Mesendoderm (in vitro differentiated cells): ENCODE data around the gene ARL5C.

Experiments
- DNase-seq: peaks from one replicate; pipeline ENCODE4 v3.0.0; 2013
- H2AK5ac ChIP-seq: 2 replicates; pipeline ENCODE4 v1.6.1; 2013; ENCODE audit warnings: low read length, inconsistent platforms
- H2BK120ac ChIP-seq: 2 replicates; pipeline ENCODE4 v1.6.1; 2013; ENCODE audit warnings: low read depth, mild to moderate bottlenecking, low read length, moderate library complexity, mixed read lengths
- H2BK15ac ChIP-seq: replicated peaks from 2 replicates; pipeline ENCODE4 v1.6.1; 2013; ENCODE audit warnings: low read depth, mild to moderate bottlenecking, moderate library complexity
- H2BK5ac ChIP-seq: 2 replicates; pipeline ENCODE4 v1.6.1; 2013; ENCODE audit warnings: low read length, inconsistent platforms
- H3K18ac ChIP-seq: 2 replicates; pipeline ENCODE4 v1.6.1; 2013; ENCODE audit warnings: mild to moderate bottlenecking, low read length, mixed read lengths
- H3K23ac ChIP-seq: one replicate; pipeline ENCODE4 v1.6.1; 2013; ENCODE audit warnings: low read length
- H3K27ac ChIP-seq: 2 replicates; pipeline ENCODE4 v1.5.1; 2013; ENCODE audit warnings: low read depth, mild to moderate bottlenecking, inconsistent platforms, low read length, moderate library complexity
- H3K27me3 ChIP-seq: 2 replicates; pipeline ENCODE4 v1.6.1; 2013; ENCODE audit warnings: low read length, control low read depth, mild to moderate bottlenecking, inconsistent platforms; ENCODE audit not compliant: insufficient read depth, poor library complexity
- H3K36me3 ChIP-seq: 2 replicates; pipeline ENCODE4 v1.6.1; 2013; ENCODE audit warnings: low read length, inconsistent platforms; ENCODE audit not compliant: control insufficient read depth, insufficient read depth
- H3K4ac ChIP-seq: one replicate; pipeline ENCODE4 v1.6.1; 2013; ENCODE audit warnings: low read depth, mild to moderate bottlenecking, low read length, moderate library complexity
- H3K4me1 ChIP-seq: 2 replicates; pipeline ENCODE4 v1.6.1; 2013; ENCODE audit warnings: low read depth, low read length, inconsistent platforms; ENCODE audit not compliant: control insufficient read depth
- H3K4me2 ChIP-seq: 2 replicates; pipeline ENCODE4 v1.6.1; 2013; ENCODE audit warnings: low read length
- H3K4me3 ChIP-seq: 2 replicates; pipeline ENCODE4 v1.5.1; 2013; ENCODE audit warnings: mild to moderate bottlenecking, low read length
- H3K56ac ChIP-seq: one replicate; pipeline ENCODE4 v1.6.1; 2013; ENCODE audit warnings: low read length
- H3K79me1 ChIP-seq: 2 replicates; pipeline ENCODE4 v1.6.1; 2013; ENCODE audit warnings: low read length, inconsistent platforms
- H3K79me2 ChIP-seq: 2 replicates; pipeline ENCODE4 v1.6.1; 2013; ENCODE audit warnings: mild to moderate bottlenecking, low read length; ENCODE audit not compliant: control insufficient read depth, insufficient read depth
- H3K9ac ChIP-seq: 2 replicates; pipeline ENCODE4 v1.6.1; 2013; ENCODE audit warnings: low read length, inconsistent platforms
- H4K5ac ChIP-seq: one replicate; pipeline ENCODE4 v1.6.1; 2013; ENCODE audit warnings: low read length
- H4K8ac ChIP-seq: one replicate; pipeline ENCODE4 v1.6.1; 2013; ENCODE audit warnings: low read depth, mild to moderate bottlenecking, control low read depth, low read length, moderate library complexity
- WGBS: extraction: QIAGEN DNeasy Blood & Tissue Kit; methylation state at CpG from one replicate; pipeline ENCODE4 v1.1.7; 2013; ENCODE audit warnings: low lambda C conversion rate, missing lambda C conversion rate; ENCODE audit not compliant: insufficient coverage; ENCODE audit errors: extremely low coverage; 5-methylcytosine and 5-hydroxymethylcytosine counted together

Gene ARL5C

GRCh38 chr17:39147221-39148185 is 18.5 kb downstream of the ARL5C start:
- WGBS, result no CpG with 5 or more reads among the region's 13 CpGs

GRCh38 chr17:39146273-39146672 is 19.7 kb downstream of the ARL5C start:
- Histone ChIP-seq H3K9ac (no peak overlapping the region), H2AK5ac (no peak overlapping the region), H2BK5ac (no peak overlapping the region), H4K8ac (no peak overlapping the region), H3K79me2 (no peaks in the 10 kb centered on the region), H3K79me1 (no peaks in the 10 kb centered on the region), H3K56ac (no peak overlapping the region), H3K4me3 (no peak overlapping the region), H3K4me1 (no peaks in the 10 kb centered on the region), H3K36me3 (no peaks in the 10 kb centered on the region), H4K5ac (no peak overlapping the region), H3K4ac (no peak overlapping the region), H2BK120ac (no peak overlapping the region), H3K23ac (no peak overlapping the region), H3K18ac (no peak overlapping the region), H3K27ac (no peak overlapping the region), H3K4me2 (no peak overlapping the region), H3K27me3 (peaks cover 6% of the 10 kb centered on the region), H2BK15ac (no peak overlapping the region)
- DNase-seq, result no peak
- WGBS, result no CpG with 5 or more reads among the region's 3 CpGs

More at GRCh38 chr17:39147221-39148185, 18.5 kb downstream of the ARL5C start:
- Histone ChIP-seq H3K4me2 (no peak overlapping the region), H4K5ac (no peak overlapping the region), H3K23ac (no peak overlapping the region), H3K9ac (no peak overlapping the region), H2BK15ac (no peak overlapping the region), H3K4ac (no peak overlapping the region), H3K79me2 (no peaks in the 10 kb centered on the region), H3K56ac (no peak overlapping the region), H3K27me3 (peaks cover 6% of the 10 kb centered on the region), H4K8ac (no peak overlapping the region), H3K18ac (no peak overlapping the region), H3K79me1 (no peaks in the 10 kb centered on the region), H3K36me3 (no peaks in the 10 kb centered on the region), H2AK5ac (no peak overlapping the region), H3K4me3 (no peak overlapping the region), H2BK120ac (no peak overlapping the region), H3K27ac (no peak overlapping the region), H3K4me1 (peaks cover 2% of the 10 kb centered on the region), H2BK5ac (no peak overlapping the region)
- no peak for DNase-seq

GRCh38 chr17:39145143-39145542 is 20.8 kb downstream of the ARL5C start:
- H4K8ac ChIP-seq, result no peak overlapping the region
- no peaks in the 10 kb centered on the region for H3K79me1 ChIP-seq
- H3K4me1 ChIP-seq, result no peaks in the 10 kb centered on the region
- no peak overlapping the region for H3K56ac ChIP-seq
- H2BK15ac ChIP-seq, result no peak overlapping the region
- H3K36me3 ChIP-seq, result no peaks in the 10 kb centered on the region
- H3K4me2 ChIP-seq, result no peak overlapping the region
- no peak overlapping the region for H3K23ac ChIP-seq
- H3K9ac ChIP-seq, result no peak overlapping the region
- no peak overlapping the region for H2AK5ac ChIP-seq
- no peaks in the 10 kb centered on the region for H3K27me3 ChIP-seq
- H2BK120ac ChIP-seq, result no peak overlapping the region
- no peaks in the 10 kb centered on the region for H3K79me2 ChIP-seq
- no peak overlapping the region for H3K27ac ChIP-seq
- H2BK5ac ChIP-seq, result no peak overlapping the region
- no peak overlapping the region for H3K18ac ChIP-seq
- H4K5ac ChIP-seq, result no peak overlapping the region
- no peak overlapping the region for H3K4ac ChIP-seq
- no peak for DNase-seq
- no peak overlapping the region for H3K4me3 ChIP-seq
- WGBS, result no CpG with 5 or more reads among the region's 3 CpGs

- Histone ChIP-seq H3K18ac (no peak overlapping the region), H3K27me3 (no peaks in the 10 kb centered on the region), H3K4ac (no peak overlapping the region), H3K36me3 (no peaks in the 10 kb centered on the region), H3K27ac (no peak overlapping the region), H3K4me1 (no peaks in the 10 kb centered on the region), H3K79me2 (no peaks in the 10 kb centered on the region), H4K5ac (no peak overlapping the region), H3K56ac (no peak overlapping the region), H3K4me2 (no peak overlapping the region), H3K79me1 (no peaks in the 10 kb centered on the region), H2BK5ac (no peak overlapping the region), H2BK15ac (no peak overlapping the region), H4K8ac (no peak overlapping the region), H3K23ac (no peak overlapping the region), H3K4me3 (no peak overlapping the region), H2BK120ac (no peak overlapping the region), H3K9ac (no peak overlapping the region), H2AK5ac (no peak overlapping the region)
- no CpG with 5 or more reads among the region's 9 CpGs for WGBS
- DNase-seq, result no peak
Measured at GRCh38 chr17:39144416-39144840, 21.5 kb downstream of the ARL5C start.

GRCh38 chr17:39143552-39144093 is 22.3 kb downstream of the ARL5C start:
- Histone ChIP-seq H3K4me3 (no peak overlapping the region), H3K79me1 (no peaks in the 10 kb centered on the region), H2BK5ac (no peak overlapping the region)

More at GRCh38 chr17:39143552-39144093, 22.3 kb downstream of the ARL5C start:
- Histone ChIP-seq H3K4me1 (no peaks in the 10 kb centered on the region), H3K4me2 (no peak overlapping the region), H4K5ac (no peak overlapping the region), H3K9ac (no peak overlapping the region), H3K4ac (no peak overlapping the region), H2BK120ac (no peak overlapping the region), H3K27ac (no peak overlapping the region), H3K23ac (no peak overlapping the region), H4K8ac (no peak overlapping the region), H3K56ac (no peak overlapping the region), H3K79me2 (no peaks in the 10 kb centered on the region), H3K18ac (no peak overlapping the region), H2BK15ac (no peak overlapping the region), H2AK5ac (no peak overlapping the region), H3K36me3 (no peaks in the 10 kb centered on the region), H3K27me3 (no peaks in the 10 kb centered on the region)
- no peak for DNase-seq
- WGBS, result no CpG with 5 or more reads among the region's 7 CpGs
